Mammary epithelial cell (primary cell): ENCODE data around the gene SLC35E4.

Source experiments
- CTCF ChIP-seq, 2 donors: IDR thresholded peaks in 1 of 2; conservative IDR thresholded peaks in 1 of 2; 2 replicates each; pipeline ENCODE4 v1.5.1; 2011 to 2012; ENCODE audit warnings: inconsistent platforms in 2 of 2, low read length in 2 of 2, mild to moderate bottlenecking in 2 of 2, control low read depth in 1 of 2, low read depth in 1 of 2; ENCODE audit not compliant: insufficient read depth in 1 of 2; ENCODE audit errors: extremely low read depth in 1 of 2
- EZH2 ChIP-seq: IDR thresholded peaks from 2 replicates; pipeline ENCODE4 v1.6.1; 2012; ENCODE audit warnings: low read length, inconsistent platforms, borderline replicate concordance

DNA sequence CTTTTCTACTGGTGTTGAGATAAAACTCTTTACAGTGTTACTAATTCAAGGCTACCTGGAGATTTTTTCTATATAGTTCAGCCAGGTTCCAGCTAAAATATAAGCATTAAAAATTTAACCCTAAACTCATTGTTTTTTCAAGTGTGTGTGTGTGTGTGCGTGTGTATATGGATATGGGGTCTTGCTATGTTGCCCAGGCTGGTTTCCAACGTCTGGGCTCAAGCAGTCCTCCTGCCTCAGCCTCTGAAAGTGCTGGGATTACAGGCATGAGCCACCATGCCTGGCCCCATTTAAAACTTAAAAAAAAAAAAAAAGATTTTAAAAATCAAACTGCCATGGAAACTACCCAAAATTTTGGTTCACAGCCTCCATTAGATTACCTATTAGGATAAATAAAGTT is 39.4 kb upstream of the SLC35E4 start:
- TF ChIP-seq CTCF (conservative IDR thresholded peaks at IDR 0.05 in 1 of 2, IDR thresholded peaks at IDR 0.05 in 1 of 2; ENCODE audit: extremely low read depth in 1 of 2, insufficient read depth in 1 of 2, low read depth in 1 of 2, low read length in 2 of 2) (no peak), EZH2 (no peak)
